Adipocyte (in vitro differentiated cells): ENCODE data around the gene LRR1.
A peak's percentile ranks its signal among the peaks of the same experiment; 100 is the strongest.

Experiments
- DNase-seq: peaks from one replicate; pipeline ENCODE4 v3.0.0-alpha.2; 2015; ENCODE audit warnings: low read depth
- H3K27me3 ChIP-seq: replicated peaks from 2 replicates; pipeline ENCODE4 v1.7.0; 2013; ENCODE audit warnings: mild to moderate bottlenecking, low read length, moderate library complexity; ENCODE audit not compliant: control insufficient read depth, insufficient read depth
- H3K36me3 ChIP-seq: 2 replicates; pipeline ENCODE4 v1.7.0; 2013; ENCODE audit warnings: low read length, mild to moderate bottlenecking, moderate library complexity; ENCODE audit not compliant: control insufficient read depth, insufficient read depth, severe bottlenecking
- H3K4me1 ChIP-seq: 2 replicates; pipeline ENCODE4 v1.7.0; 2013; ENCODE audit warnings: mild to moderate bottlenecking, low read length, moderate library complexity; ENCODE audit not compliant: control insufficient read depth, insufficient read depth
- H3K4me3 ChIP-seq: 2 replicates; pipeline ENCODE4 v1.7.0; 2013; ENCODE audit warnings: mild to moderate bottlenecking, low read length, moderate library complexity
- H3K9ac ChIP-seq: 2 replicates; pipeline ENCODE4 v1.7.0; 2013; ENCODE audit warnings: mild to moderate bottlenecking, low read length, moderate library complexity
- H3K9me3 ChIP-seq: 2 replicates; pipeline ENCODE4 v1.7.0; 2013; ENCODE audit warnings: mild to moderate bottlenecking, low read length, moderate library complexity; ENCODE audit not compliant: control insufficient read depth

Gene LRR1, protein sequence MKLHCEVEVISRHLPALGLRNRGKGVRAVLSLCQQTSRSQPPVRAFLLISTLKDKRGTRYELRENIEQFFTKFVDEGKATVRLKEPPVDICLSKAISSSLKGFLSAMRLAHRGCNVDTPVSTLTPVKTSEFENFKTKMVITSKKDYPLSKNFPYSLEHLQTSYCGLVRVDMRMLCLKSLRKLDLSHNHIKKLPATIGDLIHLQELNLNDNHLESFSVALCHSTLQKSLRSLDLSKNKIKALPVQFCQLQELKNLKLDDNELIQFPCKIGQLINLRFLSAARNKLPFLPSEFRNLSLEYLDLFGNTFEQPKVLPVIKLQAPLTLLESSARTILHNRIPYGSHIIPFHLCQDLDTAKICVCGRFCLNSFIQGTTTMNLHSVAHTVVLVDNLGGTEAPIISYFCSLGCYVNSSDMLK

DNA sequence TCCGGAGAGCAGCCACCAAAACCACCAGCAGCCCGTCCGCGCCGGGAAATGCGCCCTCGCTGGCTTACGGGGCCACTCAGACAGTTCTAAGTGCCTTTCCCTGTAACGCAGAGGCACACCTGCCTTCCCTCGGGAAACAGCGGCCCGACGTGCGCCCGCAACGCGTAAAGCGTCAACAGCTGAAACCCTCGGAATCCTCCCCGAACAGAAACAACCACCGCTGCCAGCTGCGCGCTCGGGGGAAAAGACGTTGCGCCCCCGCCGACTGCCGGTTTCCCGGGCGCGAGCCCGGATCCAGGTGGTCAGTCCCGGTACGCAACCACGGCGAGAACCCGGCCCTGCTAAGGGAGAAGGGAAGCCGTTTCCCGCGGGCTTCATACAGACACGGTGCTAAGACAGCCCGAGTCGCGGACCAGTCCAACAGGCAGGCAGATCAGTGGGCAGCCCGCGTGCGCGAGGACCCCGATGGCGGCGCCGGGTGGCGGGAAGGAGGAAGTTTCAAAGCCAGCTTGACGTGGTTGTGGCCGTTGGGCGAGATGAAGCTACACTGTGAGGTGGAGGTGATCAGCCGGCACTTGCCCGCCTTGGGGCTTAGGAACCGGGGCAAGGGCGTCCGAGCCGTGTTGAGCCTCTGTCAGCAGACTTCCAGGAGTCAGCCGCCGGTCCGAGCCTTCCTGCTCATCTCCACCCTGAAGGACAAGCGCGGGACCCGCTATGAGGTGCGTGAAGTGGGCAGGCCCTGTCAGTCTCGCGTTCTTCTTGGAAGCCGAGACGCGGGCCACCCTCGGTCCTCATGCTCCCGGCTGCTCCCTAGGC lies at the start of gene LRR1:
Gene LRR1 (plus strand): TSS at position 456 of the 816 bp plus-strand sequence. CDS start 81 bp downstream, at position 537.
- Histone ChIP-seq H3K9ac (peak within 1 kb of the TSS; percentile 98), H3K9me3 (no peaks in the 10 kb centered on the region), H3K27me3 (no peaks in the 10 kb centered on the region), H3K4me1 (peaks cover 22% of the 10 kb centered on the region), H3K36me3 (peaks cover 4% of the 10 kb centered on the region), H3K4me3 (peak within 1 kb of the TSS; percentile 98)
- DNase-seq: peak; percentile 87

DNA sequence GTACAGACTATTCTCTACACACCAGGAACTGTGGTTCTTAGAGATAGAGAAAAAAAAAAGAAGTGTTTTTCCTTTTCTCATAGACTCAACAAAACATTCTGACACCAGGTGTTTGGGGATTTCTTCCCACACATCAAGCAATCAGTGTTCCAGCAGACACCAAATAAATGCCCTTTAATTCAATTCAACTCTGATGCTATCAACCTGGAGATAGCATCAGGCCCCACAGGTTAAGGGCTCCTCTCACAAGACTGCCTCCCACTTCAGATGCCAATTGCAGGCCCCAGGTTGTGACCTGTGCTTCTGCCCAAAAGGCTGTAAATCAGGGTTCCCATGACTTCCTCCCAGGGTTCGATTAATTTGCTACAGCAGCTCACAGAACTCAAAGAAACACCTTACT lies 49.3 kb upstream of the LRR1 start:
- no peak for DNase-seq
- Histone ChIP-seq H3K9me3 (no peaks in the 10 kb centered on the region), H3K4me3 (no peak overlapping the region), H3K9ac (no peak overlapping the region), H3K36me3 (no peaks in the 10 kb centered on the region), H3K27me3 (no peaks in the 10 kb centered on the region), H3K4me1 (no peaks in the 10 kb centered on the region)

DNA sequence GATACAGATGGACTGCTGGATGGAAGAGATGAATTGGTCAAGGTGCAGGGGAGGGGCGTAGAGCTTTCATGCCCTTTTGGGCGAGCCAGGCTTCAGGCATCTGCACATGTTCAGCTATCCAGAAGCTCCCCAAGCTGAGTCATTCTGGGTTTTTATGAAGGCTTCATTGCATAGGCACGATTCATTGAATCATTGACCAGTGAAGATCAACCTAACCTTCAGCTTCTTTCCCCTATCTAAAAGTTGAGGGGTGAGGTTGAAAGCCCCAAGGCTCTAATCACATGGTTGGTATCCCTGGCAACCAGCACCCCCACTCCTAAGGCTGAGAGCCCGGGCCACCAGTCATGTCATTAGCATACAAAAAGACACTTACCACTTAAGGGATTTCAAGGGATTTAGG lies 48.9 kb upstream of the LRR1 start:
- Histone ChIP-seq H3K9ac (no peak overlapping the region), H3K4me3 (no peak overlapping the region), H3K27me3 (no peaks in the 10 kb centered on the region), H3K4me1 (no peaks in the 10 kb centered on the region), H3K36me3 (no peaks in the 10 kb centered on the region), H3K9me3 (no peaks in the 10 kb centered on the region)
- peak; percentile 7 for DNase-seq

DNA sequence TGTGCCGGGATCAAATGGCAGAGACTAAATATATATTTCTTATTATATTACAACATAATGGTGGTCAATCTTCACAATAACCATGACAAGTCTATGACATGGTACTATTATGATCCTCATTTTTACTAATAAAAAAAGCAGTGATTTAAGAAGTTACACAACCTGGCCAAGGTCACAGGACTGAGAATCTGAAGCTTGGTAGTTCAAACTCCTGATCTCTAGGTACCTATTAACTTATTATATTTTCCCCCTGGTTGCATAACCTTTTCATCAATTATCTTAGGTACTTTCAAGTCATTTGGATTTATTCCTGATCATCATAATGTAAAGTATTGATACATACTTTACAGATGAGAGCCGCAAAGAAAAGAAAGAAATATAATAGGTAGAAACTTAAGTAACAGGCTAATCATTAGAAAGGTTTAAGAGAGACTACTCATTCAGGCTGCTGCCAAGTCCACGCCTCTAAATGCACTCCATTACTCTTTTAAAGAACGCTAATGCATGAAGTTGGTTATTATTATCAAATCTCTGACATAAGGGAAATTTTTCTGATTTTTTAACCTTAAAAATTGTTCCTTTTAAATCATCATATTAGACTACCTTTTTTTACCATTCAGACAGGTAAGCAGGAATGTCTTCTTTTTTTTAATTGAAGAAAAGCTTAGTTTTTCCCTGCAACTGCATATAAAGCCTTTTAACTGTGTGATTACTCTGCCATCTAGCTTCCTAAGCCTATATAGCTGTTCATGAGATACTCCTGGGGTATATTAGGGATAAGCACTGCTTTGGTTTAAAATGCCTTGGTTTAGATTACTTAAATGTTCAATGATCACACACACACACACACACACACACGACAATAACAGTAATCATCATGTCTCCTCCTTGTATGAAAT lies 48.2 kb upstream of the LRR1 start:
- H3K4me3 ChIP-seq: no peak overlapping the region

DNA sequence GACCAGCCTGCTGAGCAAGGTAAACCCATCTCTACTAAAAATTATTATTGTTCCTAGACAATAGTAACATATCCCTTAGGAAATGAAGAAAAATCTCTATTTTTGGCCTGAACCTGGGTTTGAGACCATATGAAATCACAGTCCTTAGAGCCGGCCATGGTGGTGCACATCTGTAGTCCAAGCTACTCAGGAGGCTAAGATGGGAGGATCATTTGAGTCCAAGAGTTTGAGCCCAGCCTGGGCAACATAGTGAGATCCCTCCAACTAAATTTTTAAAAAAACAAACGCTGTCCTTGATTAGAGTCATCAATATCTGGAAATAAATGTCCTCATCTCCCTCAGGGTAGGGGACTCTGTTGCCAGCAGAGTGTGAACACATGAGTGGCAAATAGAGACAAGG lies 47.2 kb upstream of the LRR1 start:
- no peak overlapping the region for H3K9ac ChIP-seq
- H3K4me3 ChIP-seq: no peak overlapping the region
- no peaks in the 10 kb centered on the region for H3K27me3 ChIP-seq
- no peaks in the 10 kb centered on the region for H3K36me3 ChIP-seq
- no peaks in the 10 kb centered on the region for H3K9me3 ChIP-seq
- no peak for DNase-seq
- H3K4me1 ChIP-seq: no peaks in the 10 kb centered on the region

More for the DNA sequence above, 48.2 kb upstream of the LRR1 start:
- no peaks in the 10 kb centered on the region for H3K9me3 ChIP-seq
- no peaks in the 10 kb centered on the region for H3K4me1 ChIP-seq
- no peaks in the 10 kb centered on the region for H3K27me3 ChIP-seq
- H3K36me3 ChIP-seq: no peaks in the 10 kb centered on the region
- H3K9ac ChIP-seq: no peak overlapping the region
- peak; percentile 25 for DNase-seq

DNA sequence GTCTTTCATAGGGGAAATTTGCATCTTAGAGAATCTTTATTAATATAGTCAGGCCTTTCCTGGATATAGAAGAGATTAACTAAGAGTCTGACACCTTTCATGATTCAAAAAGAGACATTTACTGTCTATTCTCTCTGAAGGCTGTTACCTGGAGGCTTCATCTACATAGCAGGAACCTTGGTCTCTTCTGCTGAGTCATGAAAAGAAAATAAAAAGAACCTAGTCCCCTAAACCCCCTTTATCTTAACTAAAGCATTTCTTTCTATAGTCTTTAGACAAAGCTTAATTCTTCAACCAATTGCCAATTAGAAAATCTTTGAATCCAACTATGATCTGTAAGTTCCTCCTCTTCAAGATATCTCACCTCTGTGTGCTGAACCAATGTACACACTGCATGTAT lies 45.6 kb upstream of the LRR1 start:
- DNase-seq: no peak
- Histone ChIP-seq H3K36me3 (no peaks in the 10 kb centered on the region), H3K9ac (no peak overlapping the region), H3K4me3 (no peak overlapping the region), H3K9me3 (no peaks in the 10 kb centered on the region), H3K27me3 (no peaks in the 10 kb centered on the region), H3K4me1 (no peaks in the 10 kb centered on the region)

DNA sequence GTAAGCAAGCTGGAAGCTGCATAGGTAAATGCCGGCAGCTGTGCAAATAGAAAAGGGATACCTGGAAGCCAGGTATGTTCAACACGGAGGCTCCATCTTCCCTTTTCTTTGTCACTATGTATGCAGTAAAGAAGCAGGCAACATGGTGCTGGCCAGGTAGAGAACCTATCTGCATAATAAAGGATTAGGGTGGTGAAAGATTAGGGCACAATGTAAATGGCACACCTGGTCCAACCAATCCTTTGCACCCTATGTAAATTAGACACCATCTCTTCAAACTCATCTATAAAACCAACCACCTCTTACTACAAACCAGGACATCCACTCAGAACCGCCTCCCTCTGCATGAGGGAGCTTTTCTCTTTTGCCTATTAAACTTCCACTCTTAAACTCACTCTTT lies 44.8 kb upstream of the LRR1 start:
- no peaks in the 10 kb centered on the region for H3K36me3 ChIP-seq
- no peaks in the 10 kb centered on the region for H3K27me3 ChIP-seq
- no peak overlapping the region for H3K9ac ChIP-seq
- DNase-seq: no peak
- no peak overlapping the region for H3K4me3 ChIP-seq
- no peaks in the 10 kb centered on the region for H3K4me1 ChIP-seq
- H3K9me3 ChIP-seq: no peaks in the 10 kb centered on the region

DNA sequence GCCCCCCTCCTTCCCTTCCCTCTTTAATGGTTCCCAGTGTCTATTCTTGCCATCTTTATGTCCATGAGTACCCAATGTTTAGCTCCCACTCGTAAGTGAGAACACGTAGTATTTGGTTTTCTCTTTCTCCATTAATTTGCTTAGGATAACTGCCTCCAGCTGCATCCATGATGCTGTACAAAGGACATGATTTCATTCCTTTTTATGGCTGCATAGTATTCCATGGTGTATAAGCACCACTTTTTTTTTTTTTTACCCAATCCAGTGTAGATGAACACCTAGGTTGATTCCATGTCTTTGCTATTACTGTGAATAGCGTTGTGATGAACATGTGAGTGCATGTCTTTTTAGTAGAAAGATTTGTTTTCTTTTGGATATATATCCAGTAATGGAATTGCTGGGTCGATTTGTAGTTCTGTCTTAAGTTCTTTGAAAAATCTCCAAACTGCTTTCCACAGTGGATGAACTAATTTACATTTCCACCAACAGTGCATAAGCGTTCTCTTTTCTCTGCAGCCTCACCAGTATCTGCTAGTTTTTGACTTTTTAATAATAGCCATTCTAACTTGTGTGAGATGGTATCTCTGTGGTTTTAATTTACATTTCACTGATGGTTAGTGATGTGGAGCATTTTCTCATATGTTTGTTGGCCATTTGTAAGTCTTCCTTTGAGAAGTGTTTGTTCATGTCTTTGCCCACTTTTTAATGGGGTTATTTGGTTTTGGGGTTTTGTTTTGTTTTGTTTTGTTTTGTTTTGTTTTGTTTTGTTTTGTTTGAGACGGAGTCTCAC lies 38.6 kb upstream of the LRR1 start:
- Histone ChIP-seq H3K27me3 (no peaks in the 10 kb centered on the region), H3K9me3 (no peaks in the 10 kb centered on the region), H3K36me3 (no peaks in the 10 kb centered on the region), H3K9ac (no peak overlapping the region), H3K4me3 (no peak overlapping the region), H3K4me1 (no peaks in the 10 kb centered on the region)
- DNase-seq: no peak

DNA sequence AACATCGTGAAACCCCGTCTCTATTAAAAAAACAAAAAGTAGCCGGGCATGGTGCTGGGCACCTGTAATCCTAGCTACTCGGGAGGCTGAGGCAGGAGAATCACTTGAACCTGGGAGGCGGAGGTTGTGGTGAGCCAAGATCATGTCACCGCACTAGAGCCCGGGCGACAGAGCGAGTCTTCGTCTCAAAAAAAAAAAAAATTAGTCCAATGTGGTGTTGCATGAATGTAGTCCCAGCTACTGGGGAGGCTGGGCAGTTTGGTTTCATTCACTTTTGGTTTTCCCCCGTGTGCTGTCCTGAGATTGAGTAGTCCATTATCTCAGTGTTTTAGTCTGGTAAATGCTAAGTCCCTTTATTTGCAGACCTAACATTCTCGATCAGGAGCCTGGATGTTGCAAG lies 32.0 kb upstream of the LRR1 start:
- H3K4me3 ChIP-seq: no peak overlapping the region
- H3K4me1 ChIP-seq: no peaks in the 10 kb centered on the region
- no peaks in the 10 kb centered on the region for H3K27me3 ChIP-seq
- DNase-seq: no peak
- no peaks in the 10 kb centered on the region for H3K9me3 ChIP-seq
- H3K36me3 ChIP-seq: no peaks in the 10 kb centered on the region
- no peak overlapping the region for H3K9ac ChIP-seq

DNA sequence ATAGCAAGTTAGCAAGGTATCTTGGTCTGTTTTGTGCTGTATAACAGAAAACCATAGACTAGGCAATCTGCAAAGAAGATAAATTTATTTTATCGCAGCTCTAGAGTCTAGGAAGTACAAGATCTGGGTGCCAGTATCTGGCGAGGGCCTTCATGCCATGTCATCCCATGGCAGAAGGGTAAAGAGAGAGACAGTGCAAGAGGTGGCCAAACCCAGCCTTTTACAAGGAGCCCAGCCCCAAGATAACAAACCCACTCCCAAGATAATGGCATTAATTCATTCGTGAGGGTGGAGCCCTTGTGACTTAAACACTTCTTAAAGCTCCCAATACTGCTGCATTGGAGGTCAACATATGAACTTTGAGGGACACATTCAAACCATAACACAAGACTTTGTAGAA lies 29.5 kb upstream of the LRR1 start:
- no peak for DNase-seq
- peaks cover 5% of the 10 kb centered on the region for H3K36me3 ChIP-seq
- no peak overlapping the region for H3K9ac ChIP-seq
- H3K4me3 ChIP-seq: no peak overlapping the region
- no peaks in the 10 kb centered on the region for H3K9me3 ChIP-seq
- H3K27me3 ChIP-seq: no peaks in the 10 kb centered on the region
- H3K4me1 ChIP-seq: no peaks in the 10 kb centered on the region
